Measurements from ENCODE around the gene CNN2. TPM values are rescaled to one million over a fixed set of nuclear protein-coding genes. Genes with fewer than 3 reads are reported as not detected.

Gene CNN2
- total and polyA plus RNA-seq, 9 of the 15 experiments (the other 6 are each of a cell fraction or from before 2014, with no cell fraction given) = 12.1 to 174 (median 52.7) TPM

DNA sequence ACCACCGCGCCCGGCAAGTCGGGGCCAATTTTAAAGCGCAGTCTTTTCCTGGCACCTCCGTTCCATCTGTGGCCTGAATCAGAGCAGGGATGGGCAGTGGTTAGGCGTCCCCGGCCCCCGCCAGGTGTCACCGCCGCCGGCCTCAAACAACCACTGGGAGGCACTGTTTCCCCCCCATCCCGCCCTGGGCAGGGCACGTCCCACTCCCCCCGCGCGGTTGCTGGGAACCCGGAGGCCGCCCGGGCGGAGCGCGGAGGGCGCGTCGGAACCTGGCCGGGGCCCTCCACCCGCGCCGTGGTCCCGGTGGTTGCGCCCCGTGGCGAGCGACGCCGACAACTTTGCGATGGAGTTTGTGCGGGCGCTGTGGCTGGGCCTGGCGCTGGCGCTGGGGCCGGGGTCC lies 26.3 kb upstream of the CNN2 start, which contains the start of gene GRIN3B (continued):
- no peak for TF ChIP-seq SP2 (IDR thresholded peaks at IDR 0.05; ENCODE audit: extremely low read depth, low read depth, low read length, poor library complexity, severe bottlenecking)
- TF ChIP-seq, protein P1, sequence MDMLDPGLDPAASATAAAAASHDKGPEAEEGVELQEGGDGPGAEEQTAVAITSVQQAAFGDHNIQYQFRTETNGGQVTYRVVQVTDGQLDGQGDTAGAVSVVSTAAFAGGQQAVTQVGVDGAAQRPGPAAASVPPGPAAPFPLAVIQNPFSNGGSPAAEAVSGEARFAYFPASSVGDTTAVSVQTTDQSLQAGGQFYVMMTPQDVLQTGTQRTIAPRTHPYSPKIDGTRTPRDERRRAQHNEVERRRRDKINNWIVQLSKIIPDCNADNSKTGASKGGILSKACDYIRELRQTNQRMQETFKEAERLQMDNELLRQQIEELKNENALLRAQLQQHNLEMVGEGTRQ (CRISPR knock-in tag; IDR thresholded peaks at IDR 0.05) = no peak
- no peak for TF ChIP-seq RBM22 (IDR thresholded peaks at IDR 0.05; ENCODE audit: low read depth, low read length, poor library complexity, severe bottlenecking)
- no peak for TF ChIP-seq EP400 (IDR thresholded peaks at IDR 0.05)
- no peak for TF ChIP-seq IRF2 (CRISPR knock-in tag; IDR thresholded peaks at IDR 0.05)
- TF ChIP-seq ZBTB8A (IDR thresholded peaks at IDR 0.05; ENCODE audit: partially characterized antibody) = no peak
- TF ChIP-seq ZKSCAN1 (IDR thresholded peaks at IDR 0.05; ENCODE audit: low read depth, low read length) = no peak
- TF ChIP-seq HDAC6 (IDR thresholded peaks at IDR 0.05; ENCODE audit: low read depth, low read length) = no peak
- TF ChIP-seq, protein P2, sequence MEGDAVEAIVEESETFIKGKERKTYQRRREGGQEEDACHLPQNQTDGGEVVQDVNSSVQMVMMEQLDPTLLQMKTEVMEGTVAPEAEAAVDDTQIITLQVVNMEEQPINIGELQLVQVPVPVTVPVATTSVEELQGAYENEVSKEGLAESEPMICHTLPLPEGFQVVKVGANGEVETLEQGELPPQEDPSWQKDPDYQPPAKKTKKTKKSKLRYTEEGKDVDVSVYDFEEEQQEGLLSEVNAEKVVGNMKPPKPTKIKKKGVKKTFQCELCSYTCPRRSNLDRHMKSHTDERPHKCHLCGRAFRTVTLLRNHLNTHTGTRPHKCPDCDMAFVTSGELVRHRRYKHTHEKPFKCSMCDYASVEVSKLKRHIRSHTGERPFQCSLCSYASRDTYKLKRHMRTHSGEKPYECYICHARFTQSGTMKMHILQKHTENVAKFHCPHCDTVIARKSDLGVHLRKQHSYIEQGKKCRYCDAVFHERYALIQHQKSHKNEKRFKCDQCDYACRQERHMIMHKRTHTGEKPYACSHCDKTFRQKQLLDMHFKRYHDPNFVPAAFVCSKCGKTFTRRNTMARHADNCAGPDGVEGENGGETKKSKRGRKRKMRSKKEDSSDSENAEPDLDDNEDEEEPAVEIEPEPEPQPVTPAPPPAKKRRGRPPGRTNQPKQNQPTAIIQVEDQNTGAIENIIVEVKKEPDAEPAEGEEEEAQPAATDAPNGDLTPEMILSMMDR (IDR thresholded peaks at IDR 0.05 in 2 of 3, conservative IDR thresholded peaks at IDR 0.05 in 1 of 3; ENCODE audit: insufficient read depth in 2 of 3, low read depth in 1 of 3, low read length in 3 of 3) = peak; percentile 67 to 94 (median 81)
- TF ChIP-seq ZNF699 (CRISPR knock-in tag; IDR thresholded peaks at IDR 0.05; ENCODE audit: insufficient replicate concordance) = no peak
- TF ChIP-seq, protein P3, sequence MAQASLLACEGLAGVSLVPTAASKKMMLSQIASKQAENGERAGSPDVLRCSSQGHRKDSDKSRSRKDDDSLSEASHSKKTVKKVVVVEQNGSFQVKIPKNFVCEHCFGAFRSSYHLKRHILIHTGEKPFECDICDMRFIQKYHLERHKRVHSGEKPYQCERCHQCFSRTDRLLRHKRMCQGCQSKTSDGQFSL (CRISPR knock-in tag; IDR thresholded peaks at IDR 0.05) = peak; percentile 100
- TF ChIP-seq, protein P3 (tag; IDR thresholded peaks at IDR 0.05) = peak in 1 of 2 experiments; percentile 90; a peak in 2 of 4 replicates
- TF ChIP-seq, protein P4, sequence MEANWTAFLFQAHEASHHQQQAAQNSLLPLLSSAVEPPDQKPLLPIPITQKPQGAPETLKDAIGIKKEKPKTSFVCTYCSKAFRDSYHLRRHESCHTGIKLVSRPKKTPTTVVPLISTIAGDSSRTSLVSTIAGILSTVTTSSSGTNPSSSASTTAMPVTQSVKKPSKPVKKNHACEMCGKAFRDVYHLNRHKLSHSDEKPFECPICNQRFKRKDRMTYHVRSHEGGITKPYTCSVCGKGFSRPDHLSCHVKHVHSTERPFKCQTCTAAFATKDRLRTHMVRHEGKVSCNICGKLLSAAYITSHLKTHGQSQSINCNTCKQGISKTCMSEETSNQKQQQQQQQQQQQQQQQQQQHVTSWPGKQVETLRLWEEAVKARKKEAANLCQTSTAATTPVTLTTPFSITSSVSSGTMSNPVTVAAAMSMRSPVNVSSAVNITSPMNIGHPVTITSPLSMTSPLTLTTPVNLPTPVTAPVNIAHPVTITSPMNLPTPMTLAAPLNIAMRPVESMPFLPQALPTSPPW (CRISPR knock-in tag; IDR thresholded peaks at IDR 0.05) = peak; percentile 97
- TF ChIP-seq, protein P5, sequence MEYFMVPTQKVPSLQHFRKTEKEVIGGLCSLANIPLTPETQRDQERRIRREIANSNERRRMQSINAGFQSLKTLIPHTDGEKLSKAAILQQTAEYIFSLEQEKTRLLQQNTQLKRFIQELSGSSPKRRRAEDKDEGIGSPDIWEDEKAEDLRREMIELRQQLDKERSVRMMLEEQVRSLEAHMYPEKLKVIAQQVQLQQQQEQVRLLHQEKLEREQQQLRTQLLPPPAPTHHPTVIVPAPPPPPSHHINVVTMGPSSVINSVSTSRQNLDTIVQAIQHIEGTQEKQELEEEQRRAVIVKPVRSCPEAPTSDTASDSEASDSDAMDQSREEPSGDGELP (CRISPR knock-in tag; IDR thresholded peaks at IDR 0.05; ENCODE audit: borderline replicate concordance) = peak; percentile 64; the same call in 1 of the 2 replicates
- 0 out of 2 replicates have a peak, but pooled peaks have one; percentile 6 for TF ChIP-seq ZNF384 (IDR thresholded peaks at IDR 0.05; ENCODE audit: low read depth, low read length)
- peak; percentile 4; the same call in 1 of the 2 replicates for TF ChIP-seq BCOR (IDR thresholded peaks at IDR 0.05)
- TF ChIP-seq, protein P6, sequence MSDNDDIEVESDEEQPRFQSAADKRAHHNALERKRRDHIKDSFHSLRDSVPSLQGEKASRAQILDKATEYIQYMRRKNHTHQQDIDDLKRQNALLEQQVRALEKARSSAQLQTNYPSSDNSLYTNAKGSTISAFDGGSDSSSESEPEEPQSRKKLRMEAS (CRISPR knock-in tag; IDR thresholded peaks at IDR 0.05) = peak; percentile 16; the same call in 1 of the 2 replicates
- TF ChIP-seq MTA3 (IDR thresholded peaks at IDR 0.05; ENCODE audit: borderline replicate concordance) = 0 out of 2 replicates have a peak, but pooled peaks have one; percentile 15
- TF ChIP-seq CREBBP (IDR thresholded peaks at IDR 0.05; ENCODE audit: low read depth, low read length) = no peak
- TF ChIP-seq SP1 (CRISPR knock-in tag; IDR thresholded peaks at IDR 0.05) = peak; percentile 43; the same call in 1 of the 2 replicates
